Cardiac fibroblast (primary cell): ENCODE measurements around the gene CST9L.

Source experiments
- DNase-seq, 2 donors: peaks; one replicate each; pipeline versions ENCODE4 v3.0.0 to v3.0.0-alpha.2; 2010; ENCODE audit warnings: low read depth in 2 of 2
- H3K4me3 ChIP-seq, 2 donors: replicated peaks in 1 of 2; 1 replicate in 1 of 2; 2 replicates in 1 of 2; pipeline ENCODE4 v1.5.1; 2011; ENCODE audit warnings: low read depth in 2 of 2, low read length in 2 of 2, mild to moderate bottlenecking in 2 of 2, moderate library complexity in 1 of 2
- TF ChIP-seq, protein P1 (sequence below): IDR thresholded peaks from one replicate; pipeline ENCODE4 v1.5.1; 2011; ENCODE audit warnings: low read depth, mild to moderate bottlenecking, low read length, inconsistent platforms

CST9L gene

GRCh38 chr20:23607497-23608245, 39.4 kb upstream of the CST9L start:
- no peak overlapping the region for H3K4me3 ChIP-seq
- no peak for DNase-seq
- TF ChIP-seq, protein P1, sequence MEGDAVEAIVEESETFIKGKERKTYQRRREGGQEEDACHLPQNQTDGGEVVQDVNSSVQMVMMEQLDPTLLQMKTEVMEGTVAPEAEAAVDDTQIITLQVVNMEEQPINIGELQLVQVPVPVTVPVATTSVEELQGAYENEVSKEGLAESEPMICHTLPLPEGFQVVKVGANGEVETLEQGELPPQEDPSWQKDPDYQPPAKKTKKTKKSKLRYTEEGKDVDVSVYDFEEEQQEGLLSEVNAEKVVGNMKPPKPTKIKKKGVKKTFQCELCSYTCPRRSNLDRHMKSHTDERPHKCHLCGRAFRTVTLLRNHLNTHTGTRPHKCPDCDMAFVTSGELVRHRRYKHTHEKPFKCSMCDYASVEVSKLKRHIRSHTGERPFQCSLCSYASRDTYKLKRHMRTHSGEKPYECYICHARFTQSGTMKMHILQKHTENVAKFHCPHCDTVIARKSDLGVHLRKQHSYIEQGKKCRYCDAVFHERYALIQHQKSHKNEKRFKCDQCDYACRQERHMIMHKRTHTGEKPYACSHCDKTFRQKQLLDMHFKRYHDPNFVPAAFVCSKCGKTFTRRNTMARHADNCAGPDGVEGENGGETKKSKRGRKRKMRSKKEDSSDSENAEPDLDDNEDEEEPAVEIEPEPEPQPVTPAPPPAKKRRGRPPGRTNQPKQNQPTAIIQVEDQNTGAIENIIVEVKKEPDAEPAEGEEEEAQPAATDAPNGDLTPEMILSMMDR = no peak

- peak; percentile 76 to 82 for DNase-seq
- no peak overlapping the region for H3K4me3 ChIP-seq
- TF ChIP-seq, protein P1 = peak; percentile 95
These were observed 38.4 kb upstream of the CST9L start for GRCh38 chr20:23606652-23607049.

GRCh38 chr20:23605867-23606651, 37.8 kb upstream of the CST9L start, which contains the start of gene CST9:
TSS of gene CST9 (minus strand) at chr20:23605917. CDS start at chr20:23605864, 53 bp downstream.
- H3K4me3 ChIP-seq = no peak within 1 kb of the TSS
- DNase-seq = no peak
- TF ChIP-seq, protein P1 = no peak

DNA sequence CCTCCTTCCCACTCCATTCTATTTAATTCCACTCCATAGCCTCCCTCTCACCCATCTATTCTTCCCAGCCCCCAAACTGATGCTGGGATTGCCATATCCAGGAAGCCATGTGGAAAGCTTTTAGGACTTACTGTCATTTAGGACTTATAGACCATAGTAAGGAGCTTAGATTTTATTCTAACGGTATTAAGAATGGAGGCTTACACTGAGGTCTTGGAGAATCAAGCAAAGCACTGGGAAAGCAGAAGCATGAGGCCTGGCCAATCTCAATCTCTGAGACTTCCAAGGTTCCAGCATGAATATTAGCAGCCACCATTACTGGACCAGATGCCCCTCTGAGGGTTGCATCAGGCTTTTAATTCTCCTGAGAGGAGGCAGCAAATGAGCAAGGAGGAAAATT, 36.0 kb upstream of the CST9L start:
- H3K4me3 ChIP-seq = no peak overlapping the region
- TF ChIP-seq, protein P1 = no peak
- DNase-seq = no peak

DNA sequence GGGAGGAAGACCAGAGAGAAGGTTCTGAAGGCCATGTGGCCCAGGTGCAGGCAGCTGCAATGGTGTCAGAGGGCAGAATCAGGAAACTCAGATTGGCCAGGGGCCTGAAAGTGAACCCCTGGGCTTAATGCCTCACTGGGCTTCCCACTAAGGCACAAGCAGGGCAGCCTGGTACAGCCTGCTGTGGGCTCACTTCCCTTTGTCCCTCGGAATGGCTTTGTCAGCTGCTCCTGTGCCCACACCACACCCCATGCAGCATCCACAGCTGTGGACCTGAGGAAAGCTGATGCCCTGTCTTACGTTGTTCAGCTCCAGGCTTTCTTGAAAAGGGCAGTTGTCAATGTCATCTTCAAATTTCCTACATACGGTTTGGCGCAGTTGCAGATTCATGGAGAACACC, 35.0 kb upstream of the CST9L start:
- no peak for DNase-seq
- TF ChIP-seq, protein P1 = no peak
- no peak overlapping the region for H3K4me3 ChIP-seq

GRCh38 chr20:23602699-23603098, 34.4 kb upstream of the CST9L start:
- no peak overlapping the region for H3K4me3 ChIP-seq
- no peak for DNase-seq
- TF ChIP-seq, protein P1 = no peak
